Kidney epithelial cell (primary cell): ENCODE measurements around the gene SEC23B. TPM values are rescaled to one million over a fixed set of nuclear protein-coding genes. Genes with fewer than 3 reads are reported as not detected.
"Not testable (repeated sequence)": the region's sequence is repeated elsewhere in the genome, so short reads cannot be mapped to it uniquely, and the experiment has no call there.

Source experiments
- DNase-seq: peaks from one replicate; pipeline ENCODE4 v3.0.0-alpha.2; 2010; ENCODE audit warnings: low read depth
- H3K27me3 ChIP-seq: 2 replicates; pipeline ENCODE4 v1.6.0; 2011; ENCODE audit warnings: low read length; ENCODE audit not compliant: control insufficient read depth, insufficient read depth
- H3K36me3 ChIP-seq: 2 replicates; pipeline ENCODE4 v1.5.1; 2011; ENCODE audit warnings: low read length; ENCODE audit not compliant: control insufficient read depth, insufficient read depth
- H3K4me3 ChIP-seq: 2 replicates; pipeline ENCODE4 v1.5.1; 2011; ENCODE audit warnings: low read depth, mild to moderate bottlenecking, control low read depth, low read length
- CTCF ChIP-seq: IDR thresholded peaks from 2 replicates; pipeline ENCODE4 v1.5.1; 2011; ENCODE audit warnings: mild to moderate bottlenecking, moderate library complexity, low read length, control low read depth, inconsistent platforms; ENCODE audit not compliant: insufficient read depth, poor library complexity, severe bottlenecking
- total RNA-seq: library from RNA; depleted of rRNA; stranded (reverse); fragments of >200 nt; gene quantifications from 2 replicates; pipeline ENCODE4 v1.2.3, GENCODE V29; 2015

Gene SEC23B
- total RNA-seq, 1 donor from 2014 or later: 78.2 TPM

- DNase-seq: no peak
- no peak overlapping the region for H3K4me3 ChIP-seq
- H3K27me3 ChIP-seq: no peaks in the 10 kb centered on the region
- no peak for TF ChIP-seq CTCF
- H3K36me3 ChIP-seq: no peaks in the 10 kb centered on the region
These were observed 10.1 kb upstream of the SEC23B start for GRCh38 chr20:18497603-18498002.

GRCh38 chr20:18501672-18502071 lies 6.1 kb upstream of the SEC23B start:
- DNase-seq, H3K36me3 ChIP-seq, H3K27me3 ChIP-seq, H3K4me3 ChIP-seq: not testable (repeated sequence)

- Histone ChIP-seq H3K27me3 (no peaks in the 10 kb centered on the region), H3K36me3 (no peaks in the 10 kb centered on the region), H3K4me3 (no peak overlapping the region)
- TF ChIP-seq CTCF: no peak
- DNase-seq: no peak
These were observed 3.2 kb upstream of the SEC23B start for GRCh38 chr20:18504479-18505060.

- Histone ChIP-seq H3K36me3 (no peaks in the 10 kb centered on the region), H3K27me3 (no peaks in the 10 kb centered on the region), H3K4me3 (peak overlapping the region; percentile 86)
- no peak for TF ChIP-seq CTCF
- no peak for DNase-seq
These were observed 996 bp upstream of the SEC23B start for GRCh38 chr20:18506744-18507143.

- DNase-seq: no peak
- TF ChIP-seq CTCF: no peak
- Histone ChIP-seq H3K27me3 (no peaks in the 10 kb centered on the region), H3K36me3 (peaks cover 2% of the 10 kb centered on the region), H3K4me3 (no peak overlapping the region)
These were observed 3.8 kb downstream of the SEC23B start for GRCh38 chr20:18511571-18511970.

GRCh38 chr20:18513208-18513607 lies 5.5 kb downstream of the SEC23B start:
- TF ChIP-seq CTCF: no peak
- no peak for DNase-seq
- no peak overlapping the region for H3K4me3 ChIP-seq
- H3K36me3 ChIP-seq: peaks cover 2% of the 10 kb centered on the region
- H3K27me3 ChIP-seq: no peaks in the 10 kb centered on the region

- no peak for TF ChIP-seq CTCF
- no peaks in the 10 kb centered on the region for H3K27me3 ChIP-seq
- H3K4me3 ChIP-seq: no peak overlapping the region
- no peak for DNase-seq
- H3K36me3 ChIP-seq: peaks cover 2% of the 10 kb centered on the region
These were observed 6.4 kb downstream of the SEC23B start for GRCh38 chr20:18514127-18514526.
